Panc1 (cell line): ENCODE measurements around the gene ABCF2. TPM values are rescaled to one million over a fixed set of nuclear protein-coding genes. Genes with fewer than 3 reads are reported as not detected.

Experiments
- ATAC-seq: fragments of 200-7000 bp; cut with Tn5 transposase; 2 replicates; pipeline ENCODE4 v1.9.1; 2020; ENCODE audit warnings: mild to moderate bottlenecking, moderate library complexity
- BruUV-seq: library from RNA; stranded (reverse); fragments of 400-500 nt; replicated peaks from 2 replicates; lab custom pipeline; 2021; lab: Mats Ljungman, UMichigan
- CTCF ChIA-PET: fragments of 300-600 bp; sonication (Branson Sonifier 250); formaldehyde crosslinking; loops from one replicate; lab custom pipeline; 2022; ENCODE audit warnings: antibody characterized with exemption; lab: Charles Lee
- POLR2A ChIA-PET: fragments of 300-600 bp; sonication (Branson Sonifier 250); formaldehyde crosslinking; loops from one replicate; lab custom pipeline; 2022; ENCODE audit warnings: antibody characterized with exemption; lab: Charles Lee
- DNase-seq: peaks from one replicate; pipeline ENCODE4 v3.0.0-alpha.2; 2010; ENCODE audit warnings: low read depth, low spot score
- H3K27ac ChIP-seq: 2 replicates; pipeline ENCODE4 v1.5.1; 2011; ENCODE audit warnings: mild to moderate bottlenecking, low read length, inconsistent platforms
- H3K27me3 ChIP-seq: fragments of 200-500 bp; sonication (Bioruptor generic); 2 replicates; pipeline ENCODE4 v1.6.0; 2014; ENCODE audit warnings: low read length, inconsistent platforms; ENCODE audit not compliant: control insufficient read depth, insufficient read depth
- H3K36me3 ChIP-seq: fragments of 200-500 bp; sonication (Bioruptor generic); 2 replicates; pipeline ENCODE4 v1.5.1; 2014; ENCODE audit warnings: inconsistent platforms, mild to moderate bottlenecking, low read length, moderate library complexity; ENCODE audit not compliant: control insufficient read depth, insufficient read depth
- H3K4me1 ChIP-seq: 2 replicates; pipeline ENCODE4 v1.5.1; 2011; ENCODE audit warnings: inconsistent platforms, mild to moderate bottlenecking, low read length, moderate library complexity; ENCODE audit not compliant: control insufficient read depth, insufficient read depth
- H3K4me3 ChIP-seq, 2 experiments: 2 replicates each; pipeline ENCODE4 v1.5.1; 2011 to 2012; ENCODE audit warnings: low read depth in 2 of 2, low read length in 2 of 2, mild to moderate bottlenecking in 2 of 2, inconsistent platforms in 1 of 2, moderate library complexity in 1 of 2
- H3K9me3 ChIP-seq: fragments of 200-500 bp; sonication (Bioruptor generic); 2 replicates; pipeline ENCODE4 v1.5.1; 2014; ENCODE audit warnings: low read depth, mild to moderate bottlenecking, inconsistent platforms, low read length, moderate library complexity; ENCODE audit not compliant: control insufficient read depth, insufficient read depth
- POLR2AphosphoS5 ChIP-seq: IDR thresholded peaks from 2 replicates; pipeline ENCODE4 v1.6.1; 2012; ENCODE audit warnings: mild to moderate bottlenecking, low read depth, low read length, moderate library complexity
- SIN3A ChIP-seq: IDR thresholded peaks from 2 replicates; pipeline ENCODE4 v1.6.1; 2012; ENCODE audit warnings: low read depth, mild to moderate bottlenecking, low read length, moderate library complexity, borderline replicate concordance; ENCODE audit not compliant: insufficient read depth
- TCF7L2 ChIP-seq: IDR thresholded peaks from 2 replicates; pipeline ENCODE4 v1.6.1; 2011; ENCODE audit warnings: mild to moderate bottlenecking, low read depth, low read length, inconsistent platforms
- in situ Hi-C: cut with HindIII; loops from 2 replicates; pipeline ENCODE4 v1.10.0; 2016; ENCODE audit warnings: low sequenced_read_pairs, low pct_unique_long_range_greater_than_20kb
- intact Hi-C: fragments of 100-400 bp; cut with micrococcal nuclease; formaldehyde crosslinking; loops from one replicate; pipeline ENCODE4 v1.10.0; 2022; ENCODE audit not compliant: unreplicated experiment
- total RNA-seq: library from RNA; stranded (reverse); gene quantifications from one replicate; pipeline ENCODE4 v1.2.1, GENCODE V29; 2021; ENCODE audit not compliant: unreplicated experiment
- TF ChIP-seq, protein P1 (sequence below): fragments of 450-650 bp; IDR thresholded peaks from 2 replicates; pipeline ENCODE4 v1.5.1; 2017; ENCODE audit warnings: mild to moderate bottlenecking
- TF ChIP-seq, protein P2 (sequence below), 2 experiments: IDR thresholded peaks; 2 replicates each; pipeline ENCODE4 v1.6.1; 2011 to 2012; ENCODE audit warnings: low read depth in 2 of 2, control low read depth in 1 of 2, low read length in 1 of 2, mild to moderate bottlenecking in 1 of 2, moderate library complexity in 1 of 2; ENCODE audit not compliant: insufficient read depth in 1 of 2

Gene ABCF2
- total RNA-seq, 1 experiment from 2014 or later = 64.4 TPM

DNA sequence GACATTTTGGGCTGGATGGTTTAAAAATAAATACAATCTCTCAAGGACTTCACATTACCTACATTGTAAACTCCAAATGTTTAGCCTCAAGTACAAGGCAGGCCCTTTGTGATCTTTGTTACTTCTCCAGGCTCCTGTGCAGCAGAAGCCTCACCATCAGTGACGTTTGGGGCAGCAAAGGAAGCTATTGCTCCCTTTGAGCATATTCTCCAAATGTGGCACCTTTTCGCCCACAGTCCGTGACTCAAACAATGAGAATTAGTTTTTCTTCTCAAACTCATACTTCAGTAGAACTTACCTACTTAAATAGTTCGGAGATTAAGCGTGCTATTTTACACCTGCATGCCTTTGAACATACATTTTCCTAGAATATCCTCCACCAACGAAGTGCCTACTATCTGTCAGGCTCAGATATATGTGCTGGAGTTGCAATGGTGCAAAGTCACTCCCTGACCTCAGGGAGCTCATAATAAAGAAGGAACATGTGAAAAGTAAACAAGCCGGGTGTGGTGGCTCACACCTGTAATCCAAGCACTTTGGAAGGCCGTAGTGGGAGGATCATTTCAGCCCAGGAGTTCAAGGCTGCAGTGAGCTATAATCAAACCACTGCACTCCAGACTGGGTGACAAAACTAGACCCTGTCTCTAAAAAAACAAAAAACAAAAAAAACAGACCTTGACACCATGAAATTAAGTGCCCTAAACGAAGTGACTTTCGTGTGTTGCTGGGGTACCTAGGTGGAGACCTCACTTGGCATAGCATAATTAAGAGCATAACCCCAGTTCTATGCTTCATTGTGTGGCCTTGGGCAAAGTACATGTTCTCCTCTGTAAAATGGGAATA is 1.2 kb upstream of the ABCF2 start:
- in situ Hi-C loops = no loop called here
- Histone ChIP-seq H3K4me1 (peaks cover 21% of the 10 kb centered on the region), H3K27ac (peak overlapping the region; percentile 89), H3K4me3 (peak overlapping the region; percentile 88 to 89), H3K9me3 (no peaks in the 10 kb centered on the region), H3K36me3 (peaks cover 11% of the 10 kb centered on the region; the same call in 1 of the 2 replicates), H3K27me3 (no peaks in the 10 kb centered on the region)
- no peak for ATAC-seq
- no peak for DNase-seq
- ChIA-PET CTCF (interaction anchor here (0.7 kb wide), 1 partner anchor 18 kb away, joined by 4 read pairs; no protein-coding TSS in a partner anchor), POLR2A (no interaction called here)
- TF ChIP-seq SIN3A = no peak
- TF ChIP-seq, protein P1, sequence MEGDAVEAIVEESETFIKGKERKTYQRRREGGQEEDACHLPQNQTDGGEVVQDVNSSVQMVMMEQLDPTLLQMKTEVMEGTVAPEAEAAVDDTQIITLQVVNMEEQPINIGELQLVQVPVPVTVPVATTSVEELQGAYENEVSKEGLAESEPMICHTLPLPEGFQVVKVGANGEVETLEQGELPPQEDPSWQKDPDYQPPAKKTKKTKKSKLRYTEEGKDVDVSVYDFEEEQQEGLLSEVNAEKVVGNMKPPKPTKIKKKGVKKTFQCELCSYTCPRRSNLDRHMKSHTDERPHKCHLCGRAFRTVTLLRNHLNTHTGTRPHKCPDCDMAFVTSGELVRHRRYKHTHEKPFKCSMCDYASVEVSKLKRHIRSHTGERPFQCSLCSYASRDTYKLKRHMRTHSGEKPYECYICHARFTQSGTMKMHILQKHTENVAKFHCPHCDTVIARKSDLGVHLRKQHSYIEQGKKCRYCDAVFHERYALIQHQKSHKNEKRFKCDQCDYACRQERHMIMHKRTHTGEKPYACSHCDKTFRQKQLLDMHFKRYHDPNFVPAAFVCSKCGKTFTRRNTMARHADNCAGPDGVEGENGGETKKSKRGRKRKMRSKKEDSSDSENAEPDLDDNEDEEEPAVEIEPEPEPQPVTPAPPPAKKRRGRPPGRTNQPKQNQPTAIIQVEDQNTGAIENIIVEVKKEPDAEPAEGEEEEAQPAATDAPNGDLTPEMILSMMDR = no peak
- no TSS peak for BruUV-seq
- intact Hi-C loops = no loop called here

DNA sequence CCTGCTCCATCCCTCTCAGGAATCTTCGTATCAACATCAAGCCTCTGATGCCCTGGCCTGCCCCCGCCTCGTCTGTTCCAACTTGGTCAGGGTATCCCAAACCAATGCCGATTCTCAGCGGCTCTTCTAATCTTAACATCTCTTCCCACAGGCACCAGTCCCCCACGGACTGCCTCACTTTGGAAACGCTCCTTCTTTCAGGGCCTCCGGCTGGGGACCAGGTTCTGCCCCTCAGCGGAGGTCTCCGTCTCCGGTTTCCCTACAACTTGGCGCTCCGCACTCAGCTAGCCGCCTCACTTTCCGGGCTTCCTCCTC is 488 bp downstream of the ABCF2 start:
- Histone ChIP-seq H3K4me3 (peak overlapping the region; percentile 88 to 89), H3K36me3 (peaks cover 20% of the 10 kb centered on the region), H3K27ac (peak overlapping the region; percentile 83), H3K27me3 (no peaks in the 10 kb centered on the region), H3K4me1 (peaks cover 17% of the 10 kb centered on the region), H3K9me3 (no peaks in the 10 kb centered on the region)
- intact Hi-C loops = no loop called here
- DNase-seq (no peak), ATAC-seq (no peak)
- CTCF ChIA-PET = interaction anchor here (1.2 kb wide), 1 partner anchor 57 kb away, joined by 4 read pairs; no protein-coding TSS in a partner anchor
- TSS peak; percentile 79 for BruUV-seq
- in situ Hi-C loops = no loop called here
- POLR2A ChIA-PET = no interaction called here
- TF ChIP-seq TCF7L2 (no peak), SIN3A (no peak), POLR2AphosphoS5 (no peak)
- TF ChIP-seq, protein P2, sequence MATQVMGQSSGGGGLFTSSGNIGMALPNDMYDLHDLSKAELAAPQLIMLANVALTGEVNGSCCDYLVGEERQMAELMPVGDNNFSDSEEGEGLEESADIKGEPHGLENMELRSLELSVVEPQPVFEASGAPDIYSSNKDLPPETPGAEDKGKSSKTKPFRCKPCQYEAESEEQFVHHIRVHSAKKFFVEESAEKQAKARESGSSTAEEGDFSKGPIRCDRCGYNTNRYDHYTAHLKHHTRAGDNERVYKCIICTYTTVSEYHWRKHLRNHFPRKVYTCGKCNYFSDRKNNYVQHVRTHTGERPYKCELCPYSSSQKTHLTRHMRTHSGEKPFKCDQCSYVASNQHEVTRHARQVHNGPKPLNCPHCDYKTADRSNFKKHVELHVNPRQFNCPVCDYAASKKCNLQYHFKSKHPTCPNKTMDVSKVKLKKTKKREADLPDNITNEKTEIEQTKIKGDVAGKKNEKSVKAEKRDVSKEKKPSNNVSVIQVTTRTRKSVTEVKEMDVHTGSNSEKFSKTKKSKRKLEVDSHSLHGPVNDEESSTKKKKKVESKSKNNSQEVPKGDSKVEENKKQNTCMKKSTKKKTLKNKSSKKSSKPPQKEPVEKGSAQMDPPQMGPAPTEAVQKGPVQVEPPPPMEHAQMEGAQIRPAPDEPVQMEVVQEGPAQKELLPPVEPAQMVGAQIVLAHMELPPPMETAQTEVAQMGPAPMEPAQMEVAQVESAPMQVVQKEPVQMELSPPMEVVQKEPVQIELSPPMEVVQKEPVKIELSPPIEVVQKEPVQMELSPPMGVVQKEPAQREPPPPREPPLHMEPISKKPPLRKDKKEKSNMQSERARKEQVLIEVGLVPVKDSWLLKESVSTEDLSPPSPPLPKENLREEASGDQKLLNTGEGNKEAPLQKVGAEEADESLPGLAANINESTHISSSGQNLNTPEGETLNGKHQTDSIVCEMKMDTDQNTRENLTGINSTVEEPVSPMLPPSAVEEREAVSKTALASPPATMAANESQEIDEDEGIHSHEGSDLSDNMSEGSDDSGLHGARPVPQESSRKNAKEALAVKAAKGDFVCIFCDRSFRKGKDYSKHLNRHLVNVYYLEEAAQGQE (IDR thresholded peaks at IDR 0.05; ENCODE audit: insufficient read depth in 1 of 2, low read depth in 2 of 2, low read length in 1 of 2) = no peak
- TF ChIP-seq, protein P1 = no peak
